Measurements from ENCODE around the gene FAM98B. TPM values are rescaled to one million over a fixed set of nuclear protein-coding genes. Genes with fewer than 3 reads are reported as not detected.
A peak's percentile ranks its signal among the peaks of the same experiment; 100 is the strongest.

The FAM98B gene
- total and polyA plus RNA-seq, 2 donors (not counting 1 experiment from before 2014, with no cell fraction given), result 4.8 to 9.0 TPM

- H3K79me2 ChIP-seq (ENCODE audit: control insufficient read depth, insufficient read depth, low read length), result no peaks in the 10 kb centered on the region
- H3K27me3 ChIP-seq (ENCODE audit: control insufficient read depth, insufficient read depth, low read length), result no peaks in the 10 kb centered on the region
- no peaks in the 10 kb centered on the region for H3K4me1 ChIP-seq (ENCODE audit: control insufficient read depth, extremely low read depth, insufficient read depth, low read length)
- no peaks in the 10 kb centered on the region for H3K36me3 ChIP-seq (ENCODE audit: control insufficient read depth, insufficient read depth, low read length)
- H3K9me3 ChIP-seq (ENCODE audit: control insufficient read depth, insufficient read depth, low read depth, low read length), result no peaks in the 10 kb centered on the region
- H3K4me3 ChIP-seq (replicated peaks in 1 of 4; ENCODE audit: control extremely low read depth in 1 of 4, insufficient read depth in 1 of 4, low read depth in 3 of 4, low read length in 4 of 4), result no peak overlapping the region
- H3K9ac ChIP-seq (ENCODE audit: insufficient read depth, low read length), result no peak overlapping the region
- TF ChIP-seq EZH2 (IDR thresholded peaks at IDR 0.05; ENCODE audit: low read length, missing control alignments) (no peak), CTCF (conservative IDR thresholded peaks at IDR 0.05 in 1 of 2, IDR thresholded peaks at IDR 0.05 in 1 of 2; ENCODE audit: low read depth in 1 of 2, low read length in 2 of 2) (no peak)
- DNase-seq (ENCODE audit: low read depth in 2 of 2), result no peak
- H3K4me2 ChIP-seq (ENCODE audit: extremely low read depth, insufficient read depth, low read length), result no peak overlapping the region
- no peak overlapping the region for H3K27ac ChIP-seq (ENCODE audit: insufficient read depth, low read length)
- H4K20me1 ChIP-seq (ENCODE audit: control insufficient read depth, extremely low read depth, insufficient read depth, low read length), result no peaks in the 10 kb centered on the region
- H2AFZ ChIP-seq (ENCODE audit: low read length), result no peak overlapping the region
Observed at GRCh38 chr15:38521316-38521715, 67.4 kb downstream of the FAM98B start.

GRCh38 chr15:38522922-38523321, 69.0 kb downstream of the FAM98B start:
- no peak for TF ChIP-seq EZH2 (IDR thresholded peaks at IDR 0.05; ENCODE audit: low read length, missing control alignments)
- TF ChIP-seq CTCF (conservative IDR thresholded peaks at IDR 0.05 in 1 of 2, IDR thresholded peaks at IDR 0.05 in 1 of 2; ENCODE audit: low read depth in 1 of 2, low read length in 2 of 2), result no peak
- no peak overlapping the region for H3K27ac ChIP-seq (ENCODE audit: insufficient read depth, low read length)
- no peaks in the 10 kb centered on the region for H3K9me3 ChIP-seq (ENCODE audit: control insufficient read depth, insufficient read depth, low read depth, low read length)
- no peak overlapping the region for H3K4me3 ChIP-seq (replicated peaks in 1 of 4; ENCODE audit: control extremely low read depth in 1 of 4, insufficient read depth in 1 of 4, low read depth in 3 of 4, low read length in 4 of 4)
- no peak overlapping the region for H3K9ac ChIP-seq (ENCODE audit: insufficient read depth, low read length)
- no peaks in the 10 kb centered on the region for H3K4me1 ChIP-seq (ENCODE audit: control insufficient read depth, extremely low read depth, insufficient read depth, low read length)
- no peaks in the 10 kb centered on the region for H3K79me2 ChIP-seq (ENCODE audit: control insufficient read depth, insufficient read depth, low read length)
- H3K36me3 ChIP-seq (ENCODE audit: control insufficient read depth, insufficient read depth, low read length), result no peaks in the 10 kb centered on the region
- no peak overlapping the region for H2AFZ ChIP-seq (ENCODE audit: low read length)
- H4K20me1 ChIP-seq (ENCODE audit: control insufficient read depth, extremely low read depth, insufficient read depth, low read length), result no peaks in the 10 kb centered on the region
- no peak overlapping the region for H3K4me2 ChIP-seq (ENCODE audit: extremely low read depth, insufficient read depth, low read length)
- DNase-seq (ENCODE audit: low read depth in 2 of 2), result no peak
- no peaks in the 10 kb centered on the region for H3K27me3 ChIP-seq (ENCODE audit: control insufficient read depth, insufficient read depth, low read length)

- TF ChIP-seq EZH2 (IDR thresholded peaks at IDR 0.05; ENCODE audit: low read length, missing control alignments), result no peak
- no peak for TF ChIP-seq CTCF (conservative IDR thresholded peaks at IDR 0.05 in 1 of 2, IDR thresholded peaks at IDR 0.05 in 1 of 2; ENCODE audit: low read depth in 1 of 2, low read length in 2 of 2)
- no peak overlapping the region for H3K9ac ChIP-seq (ENCODE audit: insufficient read depth, low read length)
- H3K79me2 ChIP-seq (ENCODE audit: control insufficient read depth, insufficient read depth, low read length), result no peaks in the 10 kb centered on the region
- H3K4me3 ChIP-seq (replicated peaks in 1 of 4; ENCODE audit: control extremely low read depth in 1 of 4, insufficient read depth in 1 of 4, low read depth in 3 of 4, low read length in 4 of 4), result no peak overlapping the region
- DNase-seq (ENCODE audit: low read depth in 2 of 2), result peak in 1 of 2 donors; percentile 20
- no peak overlapping the region for H2AFZ ChIP-seq (ENCODE audit: low read length)
- no peaks in the 10 kb centered on the region for H3K36me3 ChIP-seq (ENCODE audit: control insufficient read depth, insufficient read depth, low read length)
- no peaks in the 10 kb centered on the region for H3K9me3 ChIP-seq (ENCODE audit: control insufficient read depth, insufficient read depth, low read depth, low read length)
- H3K27me3 ChIP-seq (ENCODE audit: control insufficient read depth, insufficient read depth, low read length), result no peaks in the 10 kb centered on the region
- no peak overlapping the region for H3K4me2 ChIP-seq (ENCODE audit: extremely low read depth, insufficient read depth, low read length)
- no peaks in the 10 kb centered on the region for H3K4me1 ChIP-seq (ENCODE audit: control insufficient read depth, extremely low read depth, insufficient read depth, low read length)
- no peak overlapping the region for H3K27ac ChIP-seq (ENCODE audit: insufficient read depth, low read length)
- H4K20me1 ChIP-seq (ENCODE audit: control insufficient read depth, extremely low read depth, insufficient read depth, low read length), result no peaks in the 10 kb centered on the region
Observed at GRCh38 chr15:38524156-38524555, 70.2 kb downstream of the FAM98B start.

Data from fibroblast of lung (primary cell).